Stomach (tissue), 9 donors: ENCODE data around the gene TCF7. TPM values are rescaled to one million over a fixed set of nuclear protein-coding genes. Genes with fewer than 3 reads are reported as not detected.

Experiments
- DNase-seq, 2 donors: peaks; one replicate each; pipeline versions ENCODE4 v3.0.0 to v3.0.0-alpha.2; 2013 to 2019
- H3K27ac ChIP-seq, 5 donors: fragments of 200-600 bp in 4 of 5; sonication (generic) in 4 of 5; one replicate each; pipeline ENCODE4 v1.5.1; 2013 to 2019; ENCODE audit warnings: mild to moderate bottlenecking in 1 of 5, moderate library complexity in 1 of 5
- H3K27me3 ChIP-seq, 3 donors: fragments of 200-600 bp; sonication (generic); one replicate each; pipeline ENCODE4 v1.5.1; 2017 to 2019; ENCODE audit warnings: mixed run types in 1 of 3
- H3K36me3 ChIP-seq, 4 donors: fragments of 200-600 bp; sonication (generic); 1 replicate in 3 of 4; 2 replicates in 1 of 4; pipeline ENCODE4 v1.5.1; 2016 to 2019
- H3K4me1 ChIP-seq, 4 donors: fragments of 200-600 bp; sonication (generic); one replicate each; pipeline ENCODE4 v1.5.1; 2016 to 2019
- H3K4me3 ChIP-seq, 4 donors: fragments of 200-600 bp; sonication (generic) in 3 of 4; one replicate each; pipeline ENCODE4 v1.5.1; 2016 to 2019; ENCODE audit warnings: mild to moderate bottlenecking in 1 of 4
- H3K9me3 ChIP-seq, 4 donors: fragments of 200-600 bp; sonication (generic); one replicate each; pipeline ENCODE4 v1.5.1; 2016 to 2019
- EP300 ChIP-seq: sonication (generic); formaldehyde crosslinking; IDR thresholded peaks from one replicate; pipeline ENCODE4 v1.6.1; 2017; ENCODE audit warnings: antibody characterized with exemption
- POLR2A ChIP-seq, 4 donors: fragments of 450-650 bp; IDR thresholded peaks; one replicate each; pipeline ENCODE4 v1.6.1; 2016; ENCODE audit warnings: antibody characterized with exemption in 4 of 4, control low read depth in 2 of 4, mild to moderate bottlenecking in 1 of 4, moderate library complexity in 1 of 4
- POLR2AphosphoS5 ChIP-seq, 3 donors: sonication (generic); formaldehyde crosslinking; IDR thresholded peaks; one replicate each; pipeline ENCODE4 v1.6.1; 2016; ENCODE audit warnings: antibody characterized with exemption in 3 of 3
- WGBS, 5 donors: extraction: QIAGEN DNeasy Blood & Tissue Kit in 3 of 5; methylation state at CpG; one replicate each; pipeline versions ENCODE4 v1.1.5 to v1.1.7; 2013 to 2018; 5-methylcytosine and 5-hydroxymethylcytosine counted together
- intact Hi-C: fragments of 100-400 bp; cut with DNase I; formaldehyde crosslinking; loops from one replicate; pipeline ENCODE4 v1.15.1; 2023; ENCODE audit warnings: low total_unique reads
- polyA plus RNA-seq, 3 donors: library from polyadenylated mRNA; stranded (reverse); fragments of 200-250 nt; gene quantifications; one replicate each; pipeline ENCODE4 v1.2.3, GENCODE V29; 2013
- total RNA-seq, 5 donors: library from RNA; depleted of rRNA; stranded (reverse); fragments of >200 nt; gene quantifications; one replicate each; pipeline versions ENCODE4 v1.1.0 to v1.2.3, GENCODE V29; 2014 to 2016
- TF ChIP-seq, protein P1 (sequence below), 7 experiments: fragments of 450-650 bp in 4 of 7; fragments of 200-600 bp in 3 of 7; sonication (generic) in 3 of 7; IDR thresholded peaks; one replicate each; pipeline ENCODE4 v1.5.1; 2016 to 2019; ENCODE audit warnings: antibody characterized with exemption in 7 of 7, control low read depth in 2 of 7, mild to moderate bottlenecking in 1 of 7
- donor health status: healthy with polysubstance abuse.
- donor health status: Bipolar disorder and iron deficiency.
- donor health status: healthy.

The TCF7 gene
- total and polyA plus RNA-seq, 8 donors: 3.7 to 13.3 (median 5.4) TPM; not detected in 1

GRCh38 chr5:134112726-134113362, 1.6 kb upstream of the TCF7 start:
- no peaks in the 10 kb centered on the region for H3K36me3 ChIP-seq
- H3K27ac ChIP-seq: no peak overlapping the region
- WGBS, 5 donors: 57 to 66% (median 61%) methylated on average over 12 to 18 of the region's 18 CpGs

GRCh38 chr5:134113363-134113889, 1.1 kb upstream of the TCF7 start:
- no peak for DNase-seq
- Histone ChIP-seq H3K36me3 (no peaks in the 10 kb centered on the region), H3K27ac (no peak overlapping the region), H3K27me3 (peaks cover 0 to 48% (median 11%) of the 10 kb centered on the region in 3 donors), H3K9me3 (no peaks in the 10 kb centered on the region), H3K4me3 (peak overlapping the region; percentile 52 to 70 (median 58)), H3K4me1 (peaks cover 20 to 25% (median 23%) of the 10 kb centered on the region in 4 donors)
- intact Hi-C loops: no loop called here
- TF ChIP-seq, protein P1, sequence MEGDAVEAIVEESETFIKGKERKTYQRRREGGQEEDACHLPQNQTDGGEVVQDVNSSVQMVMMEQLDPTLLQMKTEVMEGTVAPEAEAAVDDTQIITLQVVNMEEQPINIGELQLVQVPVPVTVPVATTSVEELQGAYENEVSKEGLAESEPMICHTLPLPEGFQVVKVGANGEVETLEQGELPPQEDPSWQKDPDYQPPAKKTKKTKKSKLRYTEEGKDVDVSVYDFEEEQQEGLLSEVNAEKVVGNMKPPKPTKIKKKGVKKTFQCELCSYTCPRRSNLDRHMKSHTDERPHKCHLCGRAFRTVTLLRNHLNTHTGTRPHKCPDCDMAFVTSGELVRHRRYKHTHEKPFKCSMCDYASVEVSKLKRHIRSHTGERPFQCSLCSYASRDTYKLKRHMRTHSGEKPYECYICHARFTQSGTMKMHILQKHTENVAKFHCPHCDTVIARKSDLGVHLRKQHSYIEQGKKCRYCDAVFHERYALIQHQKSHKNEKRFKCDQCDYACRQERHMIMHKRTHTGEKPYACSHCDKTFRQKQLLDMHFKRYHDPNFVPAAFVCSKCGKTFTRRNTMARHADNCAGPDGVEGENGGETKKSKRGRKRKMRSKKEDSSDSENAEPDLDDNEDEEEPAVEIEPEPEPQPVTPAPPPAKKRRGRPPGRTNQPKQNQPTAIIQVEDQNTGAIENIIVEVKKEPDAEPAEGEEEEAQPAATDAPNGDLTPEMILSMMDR (IDR thresholded peaks at IDR 0.05): no peak
- no peak for TF ChIP-seq EP300
- TF ChIP-seq POLR2AphosphoS5 (IDR thresholded peaks at IDR 0.05): no peak
- no peak for TF ChIP-seq POLR2A (IDR thresholded peaks at IDR 0.05)
- WGBS, 5 donors: 8 to 23% (median 15%) methylated on average over 16 to 30 of the region's 30 CpGs

More at GRCh38 chr5:134112726-134113362, 1.6 kb upstream of the TCF7 start:
- no peak for TF ChIP-seq EP300
- H3K4me1 ChIP-seq: peaks cover 20 to 25% (median 23%) of the 10 kb centered on the region in 4 donors
- intact Hi-C loops: no loop called here
- H3K9me3 ChIP-seq: no peaks in the 10 kb centered on the region
- DNase-seq: no peak
- H3K27me3 ChIP-seq: peaks cover 0 to 48% (median 11%) of the 10 kb centered on the region in 3 donors
- H3K4me3 ChIP-seq: peak overlapping the region in 1 of 4 donors; percentile 53

DNA sequence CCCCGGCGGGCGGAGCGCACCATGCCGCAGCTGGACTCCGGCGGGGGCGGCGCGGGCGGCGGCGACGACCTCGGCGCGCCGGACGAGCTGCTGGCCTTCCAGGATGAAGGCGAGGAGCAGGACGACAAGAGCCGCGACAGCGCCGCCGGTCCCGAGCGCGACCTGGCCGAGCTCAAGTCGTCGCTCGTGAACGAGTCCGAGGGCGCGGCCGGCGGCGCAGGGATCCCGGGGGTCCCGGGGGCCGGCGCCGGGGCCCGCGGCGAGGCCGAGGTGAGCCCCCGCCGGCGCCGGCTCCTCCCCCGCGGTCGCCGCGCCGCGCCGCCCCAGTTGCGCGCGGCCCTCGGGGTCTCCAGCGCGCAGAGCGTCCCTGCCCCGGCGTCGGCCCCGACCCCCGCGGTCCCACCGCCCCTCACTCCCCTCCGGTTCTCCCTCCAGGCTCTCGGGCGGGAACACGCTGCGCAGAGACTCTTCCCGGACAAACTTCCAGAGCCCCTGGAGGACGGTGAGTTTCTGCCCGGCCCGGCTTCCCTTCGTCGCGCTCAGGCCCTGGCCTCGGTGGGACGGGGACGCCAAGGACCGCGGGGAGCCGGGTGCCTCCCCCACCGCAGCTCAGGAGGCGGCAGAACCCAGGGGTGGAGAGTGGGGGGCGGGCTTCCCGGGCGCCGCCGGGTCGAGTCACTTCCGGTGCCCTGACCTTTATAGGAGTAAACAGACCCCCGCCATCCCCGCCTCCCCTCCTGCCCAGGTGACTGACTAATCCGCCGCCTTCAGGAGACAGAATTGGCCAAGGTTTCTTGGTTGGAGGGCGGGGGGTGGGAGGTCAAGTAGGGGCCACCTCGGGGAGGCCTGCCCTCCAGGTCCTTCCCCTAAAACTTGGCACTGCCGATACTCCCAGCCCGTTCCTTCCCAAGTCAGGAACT, 665 bp downstream of the TCF7 start:
- peak overlapping the region; percentile 18 to 60 (median 52) for H3K27ac ChIP-seq
- H3K4me3 ChIP-seq: peak overlapping the region; percentile 52 to 70 (median 58)
- DNase-seq: peak; percentile 35 to 79

DNA sequence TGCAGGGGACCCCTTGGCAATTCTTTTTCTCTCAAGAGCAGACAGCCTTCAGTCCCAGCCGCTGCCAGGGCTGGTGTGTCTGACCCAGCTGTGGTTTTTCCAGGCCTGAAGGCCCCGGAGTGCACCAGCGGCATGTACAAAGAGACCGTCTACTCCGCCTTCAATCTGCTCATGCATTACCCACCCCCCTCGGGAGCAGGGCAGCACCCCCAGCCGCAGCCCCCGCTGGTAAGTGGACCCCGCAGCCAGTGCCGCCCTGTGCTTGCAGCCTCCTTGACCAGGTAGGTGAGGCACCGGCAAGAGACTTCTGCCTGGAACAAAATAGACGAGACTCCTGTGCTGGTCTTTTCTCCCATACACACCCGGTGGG, 1.3 kb downstream of the TCF7 start:
- Histone ChIP-seq H3K9me3 (no peaks in the 10 kb centered on the region), H3K4me3 (peak overlapping the region; percentile 52 to 70 (median 58)), H3K27me3 (peaks cover 0 to 42% (median 11%) of the 10 kb centered on the region in 3 donors), H3K36me3 (no peaks in the 10 kb centered on the region), H3K4me1 (peaks cover 20 to 25% (median 23%) of the 10 kb centered on the region in 4 donors), H3K27ac (peak overlapping the region in 3 of 5 donors; percentile 52 to 60 (median 52))
- 47 to 56% (median 55%) methylated on average over 8 to 13 of the region's 13 CpGs for WGBS, 5 donors
- DNase-seq: peak in 1 of 2 donors; percentile 34
- intact Hi-C loops: no loop called here
- TF ChIP-seq EP300: no peak
- TF ChIP-seq POLR2A (IDR thresholded peaks at IDR 0.05): no peak
- TF ChIP-seq, protein P1 (IDR thresholded peaks at IDR 0.05): no peak
- no peak for TF ChIP-seq POLR2AphosphoS5 (IDR thresholded peaks at IDR 0.05)

More for the DNA sequence above, 665 bp downstream of the TCF7 start:
- Histone ChIP-seq H3K27me3 (peaks cover 0 to 44% (median 11%) of the 10 kb centered on the region in 3 donors), H3K36me3 (no peaks in the 10 kb centered on the region), H3K9me3 (no peaks in the 10 kb centered on the region), H3K4me1 (peaks cover 20 to 25% (median 23%) of the 10 kb centered on the region in 4 donors)
- WGBS, 5 donors: 1 to 33% (median 3%) methylated on average over 8 to 108 of the region's 110 CpGs
- TF ChIP-seq EP300: no peak
- no peak for TF ChIP-seq POLR2A (IDR thresholded peaks at IDR 0.05)
- TF ChIP-seq, protein P1 (IDR thresholded peaks at IDR 0.05): no peak
- no peak for TF ChIP-seq POLR2AphosphoS5 (IDR thresholded peaks at IDR 0.05)
- intact Hi-C loops: no loop called here
